GM11168 (cell line): ENCODE results near the gene HIF3A.
"Not testable (repeated sequence)": the region's sequence is repeated elsewhere in the genome, so short reads cannot be mapped to it uniquely, and the experiment has no call there.

Experiments used
- in situ Hi-C: fragments of 300-500 bp; cut with MboI; formaldehyde crosslinking; loops from one replicate; pipeline ENCODE4 v1.12.0; 2022; ENCODE audit warnings: low sequenced_read_pairs; ENCODE audit not compliant: unreplicated experiment

HIF3A gene

GRCh38 chr19:46289724-46290619, 6.9 kb upstream of the HIF3A start:
- in situ Hi-C loops, result no loop called here

GRCh38 chr19:46291829-46292228, 5.0 kb upstream of the HIF3A start:
- in situ Hi-C loops, result no loop called here

DNA sequence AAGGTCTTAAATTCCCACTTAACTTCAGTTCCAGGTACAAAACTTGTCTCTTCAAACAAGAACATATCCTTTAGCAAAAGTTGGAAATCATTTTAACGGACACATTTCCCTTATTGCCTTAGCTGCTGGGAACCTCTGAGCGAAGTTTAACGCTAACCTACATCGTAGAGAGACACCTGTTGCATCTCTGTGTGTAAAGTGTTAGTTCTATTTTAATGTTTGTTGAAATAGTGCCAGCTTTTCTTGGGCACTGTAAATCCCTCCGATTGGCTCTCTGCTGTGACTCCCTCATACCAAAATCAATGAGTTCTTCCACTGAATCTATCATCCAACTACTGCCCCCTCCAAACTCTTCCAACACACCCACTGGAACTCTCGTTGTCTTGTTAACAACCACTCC, 2.3 kb upstream of the HIF3A start:
- in situ Hi-C loops, result no loop called here

DNA sequence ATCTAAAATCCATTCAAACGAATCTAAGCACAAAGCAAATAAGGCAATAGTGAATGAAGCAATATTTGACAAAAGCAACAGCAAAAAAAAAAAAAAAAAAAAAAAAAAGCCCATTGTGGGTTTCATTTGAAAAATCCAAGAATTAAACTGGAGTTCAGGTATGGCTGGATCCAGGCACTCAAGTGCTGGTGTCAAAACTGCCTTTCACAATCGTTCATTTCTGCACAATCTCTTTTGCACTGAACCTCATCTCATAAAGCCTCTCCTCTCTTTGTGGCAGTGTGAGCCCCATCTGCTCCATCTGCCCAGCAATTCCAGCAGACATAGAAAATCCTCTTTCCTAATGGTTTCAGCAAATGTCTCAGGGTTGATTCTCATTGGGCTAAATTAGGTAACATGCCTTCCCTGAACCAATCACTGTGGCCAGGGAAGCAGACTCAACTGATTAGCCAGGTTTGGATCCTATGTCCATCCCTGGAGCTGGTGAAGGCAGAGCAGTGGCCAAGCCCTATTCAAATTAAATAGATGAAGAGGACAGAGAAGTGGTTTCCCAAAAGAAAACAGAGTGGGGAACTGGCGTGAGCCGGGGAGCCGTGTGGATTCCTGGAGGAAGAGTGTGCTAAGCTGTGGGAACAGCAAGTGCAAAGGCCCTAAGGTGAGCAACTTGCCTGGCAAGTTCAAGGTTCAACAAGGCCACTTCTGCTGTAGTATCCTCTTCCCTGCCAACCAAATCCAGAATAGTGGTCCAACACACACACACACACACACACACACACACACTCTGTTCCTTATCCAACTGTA, 1.2 kb upstream of the HIF3A start:
- in situ Hi-C loops, result no loop called here

GRCh38 chr19:46296202-46296480, 701 bp upstream of the HIF3A start:
- in situ Hi-C loops, result no loop called here

DNA sequence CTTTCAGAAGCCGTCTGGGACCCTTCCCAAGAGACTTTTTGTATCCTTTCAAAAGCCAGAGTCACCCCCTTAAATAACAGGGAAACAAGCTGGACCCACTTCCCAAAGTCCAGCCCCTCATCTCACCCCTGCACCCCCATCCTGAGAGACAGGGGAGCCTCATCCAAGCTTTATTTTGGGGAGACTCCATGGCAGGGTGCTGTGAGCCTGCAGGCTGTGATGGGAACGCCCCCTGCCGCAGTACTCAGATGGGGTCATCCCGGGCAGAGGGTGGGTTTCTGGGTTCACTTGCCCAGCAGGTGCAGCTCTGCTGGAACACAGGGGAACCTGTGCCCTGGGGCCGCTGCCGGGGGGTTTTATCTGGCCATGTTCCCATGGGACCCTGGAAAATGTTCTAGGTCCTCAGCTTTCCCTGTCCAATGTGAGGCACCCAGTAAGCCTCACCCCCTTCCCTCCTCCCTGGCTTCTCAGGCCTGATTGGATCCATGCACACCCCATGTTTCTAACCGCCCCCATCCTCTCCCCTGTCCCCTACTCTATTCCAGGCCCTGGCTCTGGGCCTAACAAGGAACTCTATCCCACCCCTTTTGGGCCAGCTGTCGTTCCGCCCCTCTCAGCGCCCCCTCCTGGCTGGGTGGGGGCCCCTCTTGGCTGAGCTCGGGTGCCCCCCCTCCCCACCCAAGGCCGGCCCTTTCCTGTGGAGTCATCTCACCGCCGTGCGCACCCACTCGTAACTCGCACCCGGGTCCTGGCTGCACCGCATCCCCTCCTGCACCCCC, 1.0 kb downstream of the HIF3A start:
- in situ Hi-C loops, result no loop called here

DNA sequence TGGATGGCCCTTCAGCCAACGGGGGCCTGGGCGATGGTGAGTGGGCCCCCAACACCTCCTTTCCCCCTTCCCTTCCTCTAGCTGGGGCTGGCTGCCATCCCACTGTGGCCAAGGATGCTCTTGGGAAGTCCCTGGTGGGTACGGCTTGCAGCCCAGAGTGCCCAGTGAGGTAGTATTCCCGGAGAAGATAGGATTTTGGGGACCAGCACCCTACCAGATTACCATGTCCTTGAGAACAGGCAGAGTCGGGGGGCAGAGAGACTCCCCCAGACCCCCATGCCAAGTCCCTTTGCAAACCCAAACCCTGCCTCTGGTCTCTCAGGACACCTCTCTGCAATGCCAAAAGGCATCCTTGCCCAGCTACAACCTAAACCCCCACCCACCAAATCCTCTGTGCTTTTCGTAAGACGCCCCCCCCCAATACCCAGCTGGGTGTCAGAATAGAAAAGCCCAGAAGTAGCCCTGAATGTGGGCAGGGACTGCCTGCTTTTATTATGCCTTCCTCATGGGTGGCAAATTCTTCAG, 1.7 kb downstream of the HIF3A start:
- in situ Hi-C loops, result no loop called here

- in situ Hi-C loops, result no loop called here
Measured at GRCh38 chr19:46299004-46299509, 2.2 kb downstream of the HIF3A start.

- in situ Hi-C loops, result no loop called here
Measured at GRCh38 chr19:46299695-46300094, 2.9 kb downstream of the HIF3A start.

GRCh38 chr19:46303322-46303690, 6.5 kb downstream of the HIF3A start:
- in situ Hi-C loops, result no loop called here

- in situ Hi-C loops, result no loop called here
Measured at GRCh38 chr19:46303691-46304397, 7.0 kb downstream of the HIF3A start.

DNA sequence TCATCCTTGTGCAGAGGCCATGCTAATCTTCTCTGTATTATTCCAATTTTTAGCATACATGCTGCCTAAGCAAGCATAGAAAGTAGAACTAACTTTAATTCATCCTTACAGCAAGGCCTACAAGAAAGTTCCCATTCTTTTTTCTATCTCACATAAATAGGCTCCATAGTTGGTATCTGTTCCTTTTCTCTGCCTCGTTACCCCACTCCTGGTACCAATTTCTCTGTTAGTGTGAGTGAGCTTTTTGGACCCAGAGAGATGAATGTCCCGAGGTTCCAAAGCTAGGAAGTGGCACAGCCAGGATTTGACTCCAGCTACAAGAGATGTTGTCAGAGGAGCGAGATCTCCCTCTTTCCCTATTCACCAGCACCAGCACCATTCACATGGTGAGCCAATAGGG, 9.7 kb downstream of the HIF3A start:
- in situ Hi-C loops, result no loop called here

GRCh38 chr19:46308510-46308909, 11.7 kb downstream of the HIF3A start:
- in situ Hi-C loops, result no loop called here

DNA sequence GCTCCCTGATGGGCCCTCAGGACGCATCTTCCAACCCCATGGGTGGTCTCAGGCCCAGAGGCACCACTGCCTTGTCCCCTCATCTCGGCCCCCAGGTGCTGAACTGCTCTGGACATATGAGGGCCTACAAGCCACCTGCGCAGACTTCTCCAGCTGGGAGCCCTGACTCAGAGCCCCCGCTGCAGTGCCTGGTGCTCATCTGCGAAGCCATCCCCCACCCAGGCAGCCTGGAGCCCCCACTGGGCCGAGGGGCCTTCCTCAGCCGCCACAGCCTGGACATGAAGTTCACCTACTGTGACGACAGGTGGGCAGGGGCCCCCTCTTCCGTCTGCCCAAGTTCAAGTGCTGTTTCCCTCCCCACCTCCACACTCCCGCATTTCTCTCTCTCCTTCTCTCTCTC, 12.2 kb downstream of the HIF3A start:
- in situ Hi-C loops, result no loop called here

DNA sequence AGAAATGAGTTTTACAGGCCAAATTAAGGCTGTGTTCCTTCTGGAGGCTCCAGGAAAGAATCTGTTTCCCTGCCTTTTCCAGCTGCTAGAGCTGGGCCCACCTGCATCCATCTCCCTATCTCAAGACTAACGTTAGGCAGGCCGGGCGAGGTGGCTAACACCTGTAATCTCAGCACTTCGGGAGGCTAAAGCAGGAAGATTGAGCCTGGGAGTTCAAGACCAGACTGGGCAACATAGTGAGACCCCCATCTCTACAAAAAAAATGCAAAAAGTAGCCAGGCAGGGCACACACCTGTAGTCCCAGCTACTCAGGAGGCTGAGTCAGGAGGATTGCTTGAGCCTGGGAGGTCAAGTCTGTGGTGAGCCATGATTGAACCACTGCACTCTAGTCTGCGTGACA, 14.6 kb downstream of the HIF3A start:
- in situ Hi-C loops, result no loop called here

- in situ Hi-C loops, result not testable (repeated sequence)
Measured at GRCh38 chr19:46313540-46314469, 17.0 kb downstream of the HIF3A start.

GRCh38 chr19:46317339-46317738, 20.5 kb downstream of the HIF3A start:
- in situ Hi-C loops, result no loop called here

DNA sequence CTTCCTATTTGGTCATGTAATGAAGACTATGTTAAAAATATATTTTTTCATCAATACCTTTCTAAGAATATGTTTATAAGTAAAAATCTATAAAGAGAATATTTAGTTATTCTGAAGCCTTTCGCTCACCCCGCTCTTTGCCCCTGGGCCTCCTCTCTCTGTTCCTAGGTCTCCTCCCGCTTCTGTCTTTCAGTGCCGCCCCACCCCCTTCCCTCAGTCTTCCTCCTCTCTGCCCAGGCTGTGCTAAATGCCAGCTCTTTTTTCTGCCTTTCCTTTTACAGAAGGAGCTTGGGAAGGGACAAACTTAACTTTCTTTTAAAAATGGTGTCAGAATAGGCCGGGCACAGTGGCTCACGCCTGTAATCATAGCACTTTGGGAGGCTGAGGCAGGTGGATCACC, 22.8 kb downstream of the HIF3A start:
- in situ Hi-C loops, result no loop called here

DNA sequence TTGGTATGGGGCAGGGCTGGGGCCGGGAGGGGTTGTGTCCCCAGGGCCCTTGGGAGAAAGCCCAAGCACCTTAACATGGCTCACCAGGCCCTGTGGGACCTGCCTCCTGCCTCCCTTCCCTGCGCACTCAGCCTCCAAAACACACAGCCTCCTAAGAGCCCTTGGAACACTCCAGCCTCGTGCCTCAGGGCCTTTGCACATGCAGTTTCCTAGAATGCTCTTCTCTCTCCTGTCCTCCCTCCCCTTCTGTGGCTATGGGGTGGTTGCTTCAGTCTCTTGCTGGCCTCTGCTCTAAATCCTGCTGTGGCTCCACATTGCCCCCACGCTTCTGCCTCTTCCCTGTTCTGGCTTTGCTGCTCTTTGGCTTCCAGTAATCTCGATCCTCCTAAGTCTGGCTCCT, 23.7 kb downstream of the HIF3A start:
- in situ Hi-C loops, result no loop called here
